ENCODE data around the gene OSGEP. TPM values are rescaled to one million over a fixed set of nuclear protein-coding genes. Genes with fewer than 3 reads are reported as not detected.

The OSGEP gene
- total RNA-seq: 24.2 and 30.0 TPM in 2 replicates

DNA sequence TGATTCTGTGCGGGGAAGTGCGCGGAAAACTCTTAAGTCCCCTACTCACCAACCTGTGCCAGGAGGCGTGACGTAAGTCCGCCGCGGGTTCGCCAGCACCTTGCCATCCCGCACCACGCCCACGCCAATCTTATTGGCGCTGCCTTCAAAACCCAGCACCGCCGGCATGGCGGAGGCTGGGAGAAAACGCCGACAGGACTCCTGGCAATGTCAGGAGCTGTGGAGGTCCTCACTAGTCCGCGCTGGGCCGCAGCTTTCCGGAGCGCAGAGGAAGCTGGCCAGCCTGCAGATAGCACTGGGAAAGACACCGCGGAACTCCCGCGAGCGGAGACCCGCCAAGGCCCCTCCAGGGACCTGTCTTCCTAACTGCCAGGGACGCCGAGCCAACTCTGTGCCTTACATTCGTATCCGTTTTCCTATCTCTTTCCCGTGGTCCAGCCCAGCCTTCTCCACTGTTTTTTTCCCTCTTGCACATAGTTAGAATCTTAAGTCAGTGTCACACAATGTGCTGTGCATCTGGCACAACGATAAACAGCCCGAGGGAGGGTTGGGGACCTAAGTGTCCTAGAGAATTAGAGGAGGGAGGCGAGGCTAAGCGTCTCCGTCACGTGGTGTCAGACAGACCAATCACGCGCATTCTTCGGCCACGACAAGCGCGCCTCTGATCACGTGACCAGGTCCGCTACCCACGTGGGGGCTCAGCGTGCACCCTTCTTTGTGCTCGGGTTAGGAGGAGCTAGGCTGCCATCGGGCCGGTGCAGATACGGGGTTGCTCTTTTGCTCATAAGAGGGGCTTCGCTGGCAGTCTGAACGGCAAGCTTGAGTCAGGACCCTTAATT lies at the start of gene OSGEP, which contains the start of gene APEX1:
Gene OSGEP (minus strand): TSS at position 297 of the 839 bp plus-strand sequence. CDS start 129 bp downstream, at position 168.
Gene APEX1 (plus strand): TSS at position 711 of the 839 bp plus-strand sequence. CDS start 420 bp downstream, outside the sequence.

DNA sequence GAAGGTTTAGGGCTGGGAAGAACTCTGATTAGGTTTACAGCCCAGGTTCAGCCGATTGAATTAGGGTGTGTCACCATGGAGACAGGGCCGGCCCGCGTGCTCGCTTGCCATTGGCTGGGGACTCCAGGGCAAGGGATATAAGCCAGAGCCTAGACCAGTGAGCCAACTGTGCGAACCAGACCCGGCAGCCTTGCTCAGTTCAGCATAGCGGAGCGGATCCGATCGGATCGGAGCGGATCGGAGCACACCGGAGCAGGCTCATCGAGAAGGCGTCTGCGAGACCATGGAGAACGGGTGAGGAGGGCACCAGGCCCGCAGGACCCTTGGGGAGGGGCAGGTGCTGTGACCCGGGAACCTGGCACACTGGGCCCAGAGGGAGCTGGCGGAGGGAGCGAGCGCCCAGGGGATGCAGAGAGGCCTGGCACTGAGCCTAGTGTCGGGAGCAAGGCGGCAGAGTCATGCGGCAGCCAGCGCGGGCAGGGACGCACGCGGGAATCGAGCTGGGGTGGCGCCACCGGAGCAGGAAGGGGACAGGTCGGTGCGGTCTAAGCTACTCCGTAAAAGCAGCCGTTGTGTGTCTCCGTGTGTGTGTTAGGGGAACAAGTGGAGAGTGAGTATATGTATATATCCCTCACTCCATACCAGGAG lies 14.8 kb upstream of the OSGEP start, which contains the start of gene PNP:
Gene PNP (plus strand): TSS at position 165 of the 648 bp plus-strand sequence. CDS start 119 bp downstream, at position 284.

DNA sequence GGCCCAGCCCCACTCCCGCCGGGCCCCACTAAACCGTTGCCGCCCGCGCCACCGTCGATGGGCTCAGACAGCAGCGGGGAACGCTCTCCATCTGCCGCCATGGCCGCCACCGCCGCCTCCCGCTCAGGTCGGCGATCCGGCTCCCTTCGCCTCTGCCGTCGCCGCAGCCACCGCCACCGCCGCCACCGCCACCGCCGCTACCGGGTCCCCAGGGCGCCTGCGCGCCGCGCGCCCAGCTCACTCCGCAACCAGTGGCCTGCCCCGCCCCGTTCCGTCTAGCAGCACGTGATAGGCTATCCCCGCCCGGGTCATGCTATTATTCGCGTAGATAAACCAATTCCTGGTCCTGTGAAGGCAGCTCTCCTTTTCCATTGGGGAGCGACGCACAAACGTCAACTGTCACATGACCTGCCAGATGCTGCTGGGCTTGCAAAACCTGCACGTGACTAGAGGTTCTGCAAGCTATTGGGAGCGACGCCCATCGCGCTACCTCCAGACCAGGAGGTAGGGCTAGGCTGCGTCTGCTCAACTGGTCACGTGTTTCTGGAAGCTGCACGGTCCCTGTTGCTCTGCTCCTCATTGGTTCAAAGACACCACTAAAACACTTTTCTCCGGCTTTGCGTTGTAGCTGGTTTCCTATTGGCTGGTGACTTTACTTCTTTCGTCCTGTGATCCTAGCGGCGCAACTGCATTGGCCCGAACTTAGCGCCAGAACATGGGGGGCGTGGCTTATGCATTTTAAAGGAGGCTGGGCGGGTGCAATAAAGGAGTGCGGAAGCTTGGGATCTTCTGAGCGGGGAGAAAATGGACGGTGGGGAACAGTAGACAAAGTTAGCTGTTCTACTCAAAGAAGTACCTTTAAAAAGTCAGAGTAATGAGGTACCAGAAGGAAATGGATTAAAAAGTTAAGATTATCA lies 6.9 kb upstream of the OSGEP start, which contains the start of gene PIP4P1:
Gene PIP4P1 (minus strand): TSS at position 210 of the 917 bp plus-strand sequence. CDS start 109 bp downstream, at position 101.

DNA sequence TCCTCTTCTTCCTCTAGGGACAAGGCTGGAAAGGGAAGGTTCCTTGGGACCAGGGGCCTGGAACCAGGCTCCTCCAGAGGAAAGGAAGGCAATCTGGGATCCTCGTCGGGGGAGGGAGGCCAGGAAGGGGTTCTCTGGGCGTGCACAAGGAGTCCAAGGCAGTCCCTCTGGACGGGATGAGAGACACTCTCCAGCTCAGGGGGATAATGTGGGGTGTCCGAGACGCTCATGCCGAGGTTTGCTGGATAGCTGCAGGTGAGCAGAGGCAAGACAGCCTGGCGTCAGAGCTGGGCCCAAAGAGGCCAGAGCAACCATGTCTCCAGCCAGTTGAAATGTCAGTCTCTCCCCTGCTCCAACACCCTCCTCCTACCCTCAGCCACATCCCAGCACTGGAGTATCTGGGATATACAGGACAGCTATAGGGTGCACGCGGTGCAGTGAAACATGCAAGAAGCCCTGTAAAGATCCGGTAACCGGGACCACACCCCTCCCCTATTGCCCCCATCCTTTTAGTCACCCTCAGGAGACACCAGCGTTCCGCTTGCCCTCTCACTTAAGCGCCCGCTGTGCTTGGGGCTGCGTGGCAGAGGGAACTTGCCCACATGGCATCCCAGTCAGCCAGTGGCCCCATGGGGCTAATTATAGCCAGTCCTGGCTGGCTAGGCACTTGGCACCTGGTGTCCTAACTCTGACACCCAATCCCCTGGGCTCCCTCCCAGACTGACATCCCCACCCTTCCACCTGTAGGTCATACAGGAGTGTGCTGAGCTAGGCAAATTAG lies 18.8 kb downstream of the OSGEP start, which contains the start of gene KLHL33:
Gene KLHL33 (minus strand): TSS at position 585 of the 781 bp plus-strand sequence. CDS start 355 bp downstream, at position 230.

DNA sequence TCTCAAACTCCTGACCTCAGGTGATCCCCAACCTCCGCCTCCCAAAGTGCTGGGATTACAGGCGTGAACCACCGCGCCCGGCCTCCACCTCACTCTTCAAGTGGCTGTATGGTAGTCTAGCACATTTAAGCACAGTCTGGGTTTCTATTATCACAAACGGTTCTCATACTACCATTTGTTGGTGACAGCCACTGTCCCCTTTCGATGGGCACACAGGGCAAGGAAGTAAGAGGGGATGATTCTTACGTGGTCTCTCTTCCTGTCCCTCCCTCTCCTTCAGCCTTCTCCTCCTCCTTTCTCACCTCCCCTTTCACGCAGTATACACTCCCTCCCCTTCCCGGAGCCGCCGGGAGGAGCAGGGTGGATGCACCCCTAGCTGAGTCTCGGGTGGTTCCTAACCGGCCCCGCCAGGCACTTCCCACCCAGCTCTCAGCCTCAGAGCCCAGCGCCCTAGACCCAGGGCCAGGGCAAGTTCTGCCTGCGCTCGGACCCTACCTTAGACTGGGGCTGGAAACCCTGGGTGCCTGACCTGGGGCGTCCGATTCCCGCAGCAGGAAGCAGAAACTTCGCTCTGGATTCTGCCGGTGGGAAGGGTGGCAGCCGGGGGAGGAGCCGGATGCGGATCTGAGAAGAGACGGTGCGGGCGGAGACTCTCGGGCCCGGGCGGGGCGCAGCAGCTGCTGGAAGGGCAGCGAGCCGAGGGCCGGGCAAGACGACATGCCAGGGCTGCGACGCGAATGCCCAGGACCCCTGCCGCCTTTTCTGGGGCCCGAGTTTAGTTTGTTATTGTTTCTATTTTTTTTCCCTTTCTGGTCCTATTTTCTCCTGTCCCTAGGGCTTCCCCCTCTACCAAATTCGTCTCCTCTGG lies 41.5 kb downstream of the OSGEP start, which contains the start of gene TEP1:
Gene TEP1 (minus strand): TSS at position 626 of the 868 bp plus-strand sequence. CDS start 5,062 bp downstream, outside the sequence.

Other genes with a start within 250 kb of the OSGEP start
- not detected in 2 replicates for gene OR11H6, start 231.1 kb downstream of the OSGEP start, total RNA-seq
- not detected in 2 replicates for gene OR11H7, start 225.8 kb downstream of the OSGEP start, total RNA-seq
- not detected in 2 replicates for gene OR11H4, start 215.5 kb downstream of the OSGEP start, total RNA-seq
- 8.9 and 10.9 TPM in 2 replicates for gene TTC5, start 148.9 kb downstream of the OSGEP start, total RNA-seq
- gene CCNB1IP1, start 121.5 kb downstream of the OSGEP start, total RNA-seq: 53.8 and 68.6 TPM in 2 replicates
- gene PARP2, start 111.2 kb downstream of the OSGEP start, total RNA-seq: 2.2 and 4.1 TPM in 2 replicates
- gene TEP1, start 41.3 kb downstream of the OSGEP start, total RNA-seq: 8.9 and 10.3 TPM in 2 replicates
- 0.09 and 0.12 TPM in 2 replicates for gene KLHL33, start 18.6 kb downstream of the OSGEP start, total RNA-seq
- 145 and 204 TPM in 2 replicates for gene APEX1, start 414 bp upstream of the OSGEP start, total RNA-seq
- gene PIP4P1, start 6.6 kb upstream of the OSGEP start, total RNA-seq: 8.4 and 14.4 TPM in 2 replicates
- gene PNP, start 14.6 kb upstream of the OSGEP start, total RNA-seq: 16.3 and 22.6 TPM in 2 replicates
- not detected in 2 replicates for gene RNASE10, start 50.7 kb upstream of the OSGEP start, total RNA-seq
- not detected in 2 replicates for gene RNASE9, start 106.2 kb upstream of the OSGEP start, total RNA-seq
- not detected in 2 replicates for gene RNASE11, start 133.2 kb upstream of the OSGEP start, total RNA-seq
- gene RNASE12, start 136.6 kb upstream of the OSGEP start, total RNA-seq: not detected in 2 replicates
- not detected in 2 replicates for gene OR6S1, start 186.9 kb upstream of the OSGEP start, total RNA-seq
- gene RNASE4, start 229.7 kb upstream of the OSGEP start, total RNA-seq: 56.5 and 57.9 TPM in 2 replicates
- 12.3 and 12.8 TPM in 2 replicates for gene ANG, start 234.0 kb upstream of the OSGEP start, total RNA-seq